Measurements from ENCODE around the gene VRK2.

The VRK2 gene

GRCh38 chr2:58099096-58099769 lies 52.6 kb downstream of the VRK2 start:
- H3K9ac ChIP-seq (ENCODE audit: low read depth, low read length), result no peak overlapping the region
- H3K9me3 ChIP-seq (ENCODE audit: insufficient read depth, low read length, severe bottlenecking), result peaks cover 3% of the 10 kb centered on the region
- H3K4me1 ChIP-seq (ENCODE audit: insufficient read depth, low read length), result no peaks in the 10 kb centered on the region
- no peak overlapping the region for H2AFZ ChIP-seq (ENCODE audit: low read depth, low read length)
- no peak overlapping the region for H3K4me3 ChIP-seq (ENCODE audit: low read depth in 1 of 2, low read length in 2 of 2)
- H3K27me3 ChIP-seq (ENCODE audit: insufficient read depth, low read length, poor library complexity), result no peaks in the 10 kb centered on the region
- ATAC-seq (ENCODE audit: insufficient read depth, low read depth) (no peak), DNase-seq (no peak)
- H3K27ac ChIP-seq (ENCODE audit: low read length), result no peak overlapping the region
- TF ChIP-seq EZH2 (IDR thresholded peaks at IDR 0.05; ENCODE audit: borderline replicate concordance, low read depth, low read length, severe bottlenecking) (no peak), CTCF (IDR thresholded peaks at IDR 0.05; ENCODE audit: borderline replicate concordance, extremely low read depth, low read length, poor library complexity, severe bottlenecking) (no peak)
- H3K36me3 ChIP-seq (ENCODE audit: insufficient read depth, low read length), result no peaks in the 10 kb centered on the region
- no peaks in the 10 kb centered on the region for H4K20me1 ChIP-seq (ENCODE audit: insufficient read depth, low read length)
- no peak overlapping the region for H3K4me2 ChIP-seq (ENCODE audit: insufficient read depth, low read length)
- no peaks in the 10 kb centered on the region for H3K79me2 ChIP-seq (ENCODE audit: insufficient read depth, low read length)

- H3K27ac ChIP-seq (ENCODE audit: low read length), result no peak overlapping the region
Observed at GRCh38 chr2:58101500-58101899, 54.9 kb downstream of the VRK2 start.

GRCh38 chr2:58106896-58107295 lies 60.3 kb downstream of the VRK2 start:
- H3K4me3 ChIP-seq (ENCODE audit: low read depth in 1 of 2, low read length in 2 of 2), result no peak overlapping the region
- H3K79me2 ChIP-seq (ENCODE audit: insufficient read depth, low read length), result no peaks in the 10 kb centered on the region
- H4K20me1 ChIP-seq (ENCODE audit: insufficient read depth, low read length), result no peaks in the 10 kb centered on the region
- no peak for ATAC-seq (ENCODE audit: insufficient read depth, low read depth)
- no peak overlapping the region for H3K27ac ChIP-seq (ENCODE audit: low read length)
- no peak for DNase-seq
- H3K9ac ChIP-seq (ENCODE audit: low read depth, low read length), result no peak overlapping the region
- no peaks in the 10 kb centered on the region for H3K27me3 ChIP-seq (ENCODE audit: insufficient read depth, low read length, poor library complexity)
- H3K9me3 ChIP-seq (ENCODE audit: insufficient read depth, low read length, severe bottlenecking), result no peaks in the 10 kb centered on the region
- no peak overlapping the region for H3K4me2 ChIP-seq (ENCODE audit: insufficient read depth, low read length)
- TF ChIP-seq CTCF (IDR thresholded peaks at IDR 0.05; ENCODE audit: borderline replicate concordance, extremely low read depth, low read length, poor library complexity, severe bottlenecking) (no peak), EZH2 (IDR thresholded peaks at IDR 0.05; ENCODE audit: borderline replicate concordance, low read depth, low read length, severe bottlenecking) (no peak)
- no peaks in the 10 kb centered on the region for H3K36me3 ChIP-seq (ENCODE audit: insufficient read depth, low read length)
- no peak overlapping the region for H2AFZ ChIP-seq (ENCODE audit: low read depth, low read length)
- H3K4me1 ChIP-seq (ENCODE audit: insufficient read depth, low read length), result no peaks in the 10 kb centered on the region

More at GRCh38 chr2:58101500-58101899, 54.9 kb downstream of the VRK2 start:
- no peak overlapping the region for H2AFZ ChIP-seq (ENCODE audit: low read depth, low read length)
- no peaks in the 10 kb centered on the region for H3K4me1 ChIP-seq (ENCODE audit: insufficient read depth, low read length)
- DNase-seq (no peak), ATAC-seq (ENCODE audit: insufficient read depth, low read depth) (peak; percentile 76)
- H4K20me1 ChIP-seq (ENCODE audit: insufficient read depth, low read length), result no peaks in the 10 kb centered on the region
- H3K36me3 ChIP-seq (ENCODE audit: insufficient read depth, low read length), result no peaks in the 10 kb centered on the region
- H3K4me2 ChIP-seq (ENCODE audit: insufficient read depth, low read length), result no peak overlapping the region
- H3K9me3 ChIP-seq (ENCODE audit: insufficient read depth, low read length, severe bottlenecking), result no peaks in the 10 kb centered on the region
- H3K9ac ChIP-seq (ENCODE audit: low read depth, low read length), result no peak overlapping the region
- TF ChIP-seq EZH2 (IDR thresholded peaks at IDR 0.05; ENCODE audit: borderline replicate concordance, low read depth, low read length, severe bottlenecking) (no peak), CTCF (IDR thresholded peaks at IDR 0.05; ENCODE audit: borderline replicate concordance, extremely low read depth, low read length, poor library complexity, severe bottlenecking) (no peak)
- no peaks in the 10 kb centered on the region for H3K79me2 ChIP-seq (ENCODE audit: insufficient read depth, low read length)
- no peaks in the 10 kb centered on the region for H3K27me3 ChIP-seq (ENCODE audit: insufficient read depth, low read length, poor library complexity)
- H3K4me3 ChIP-seq (ENCODE audit: low read depth in 1 of 2, low read length in 2 of 2), result no peak overlapping the region

All from DND-41 (cell line).